COLO668 (cell line): Measurements from ENCODE around the gene RHOA.
"Not testable (repeated sequence)": the region's sequence is repeated elsewhere in the genome, so short reads cannot be mapped to it uniquely, and the experiment has no call there.

Experiments used
- DNase-seq: peaks from one replicate; lab custom pipeline; 2025; ENCODE audit not compliant: unreplicated experiment; lab: John Stamatoyannopoulos, UW

RHOA gene

DNA sequence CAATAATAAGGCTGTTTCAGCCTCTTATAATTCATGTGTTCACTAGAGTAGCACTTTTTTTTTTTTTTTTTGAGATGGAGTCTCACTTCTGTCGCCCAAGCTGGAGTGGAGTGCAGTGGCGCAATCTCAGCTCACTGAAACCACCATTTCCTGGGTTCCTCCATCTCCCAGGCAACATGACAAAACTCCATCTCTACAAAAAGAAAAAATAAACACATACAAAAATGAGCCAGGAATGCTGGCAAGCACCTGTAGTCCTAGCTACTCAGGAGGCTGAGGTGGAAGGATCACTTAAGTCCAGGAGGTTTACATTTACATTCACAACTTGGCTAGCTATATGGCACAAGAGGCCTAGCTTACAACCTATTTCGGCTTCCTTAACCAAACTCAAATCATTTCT, 78.7 kb downstream of the RHOA start:
- DNase-seq, result no peak

- no peak for DNase-seq
These were observed 82.6 kb downstream of the RHOA start for GRCh38 chr3:49329186-49329585.

DNA sequence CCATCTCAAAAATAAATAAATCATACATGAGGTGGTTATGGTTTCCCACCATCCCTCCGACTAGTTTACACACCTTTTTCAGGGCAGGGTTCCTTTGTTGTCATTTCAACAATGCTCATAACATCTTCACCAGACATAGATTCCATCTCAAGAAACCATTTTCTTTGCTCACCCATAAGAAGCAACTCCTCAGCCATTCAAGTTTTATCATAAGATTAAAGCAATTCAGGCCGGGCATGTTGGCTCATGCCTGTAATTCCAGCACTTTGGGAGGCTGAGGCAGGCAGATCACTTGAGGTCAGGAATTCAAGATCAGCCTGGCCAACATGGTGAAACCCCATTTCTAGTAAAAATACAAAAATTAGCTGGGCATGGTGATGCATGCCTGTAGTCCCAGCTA, 83.4 kb downstream of the RHOA start:
- DNase-seq, result not testable (repeated sequence)

DNA sequence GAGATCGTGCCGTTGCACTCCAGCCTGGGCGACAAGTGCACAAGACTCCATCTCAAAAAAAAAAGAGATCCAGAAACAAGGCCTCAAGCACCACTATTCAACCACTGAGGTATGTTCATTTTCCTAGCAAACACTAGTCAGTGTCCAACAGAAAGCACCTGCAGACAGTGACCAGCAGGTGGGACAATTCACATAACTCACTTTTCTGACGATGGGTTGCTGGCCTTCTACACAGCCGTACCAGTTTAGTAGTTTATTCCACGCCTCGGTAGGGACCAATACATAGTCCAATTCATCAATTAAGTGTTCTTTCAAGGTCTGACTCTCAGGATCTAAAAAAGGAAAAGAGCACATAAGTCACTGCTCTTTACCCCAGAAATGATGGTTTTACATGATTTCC, 84.3 kb downstream of the RHOA start:
- no peak for DNase-seq

- no peak for DNase-seq
These were observed 87.0 kb downstream of the RHOA start for GRCh38 chr3:49324768-49325167.

- DNase-seq, result no peak
These were observed 94.9 kb downstream of the RHOA start for GRCh38 chr3:49316696-49317457.

DNA sequence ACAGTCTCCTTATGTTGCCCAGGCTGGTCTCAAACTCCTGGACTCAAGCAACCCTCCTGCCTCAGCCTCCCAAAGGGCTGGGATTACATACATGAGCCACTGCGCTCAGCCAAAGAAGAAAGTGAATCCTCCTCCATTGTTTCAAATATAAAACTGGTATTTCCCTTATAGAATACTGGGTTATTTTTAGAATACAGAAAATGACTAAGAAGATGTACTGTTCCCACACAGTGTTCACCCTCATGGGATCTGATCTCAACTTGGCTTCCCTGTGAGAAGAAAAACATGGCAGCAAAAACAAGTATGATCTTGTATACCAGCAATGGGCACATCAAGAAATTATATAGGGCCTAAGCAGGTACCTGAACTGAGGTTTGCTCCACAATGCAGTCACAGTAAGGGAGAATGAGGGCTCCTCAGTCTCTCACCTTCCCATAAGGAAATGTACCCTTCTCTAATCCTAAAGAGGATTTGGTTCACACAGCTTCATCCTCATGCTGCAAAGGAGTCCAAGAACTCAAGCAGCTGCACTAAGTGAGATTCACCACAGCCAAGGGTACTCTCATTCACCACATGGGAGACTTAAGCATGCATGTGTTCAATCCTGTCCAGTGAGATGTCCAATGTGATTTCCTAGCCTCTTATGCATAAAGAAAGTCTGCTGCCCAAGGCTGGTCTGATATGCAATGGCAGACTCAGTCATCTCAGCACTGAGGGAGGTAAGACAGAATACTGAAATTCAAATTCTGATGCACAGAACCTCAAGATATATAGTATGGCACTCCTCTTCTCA, 97.7 kb downstream of the RHOA start:
- no peak for DNase-seq

DNA sequence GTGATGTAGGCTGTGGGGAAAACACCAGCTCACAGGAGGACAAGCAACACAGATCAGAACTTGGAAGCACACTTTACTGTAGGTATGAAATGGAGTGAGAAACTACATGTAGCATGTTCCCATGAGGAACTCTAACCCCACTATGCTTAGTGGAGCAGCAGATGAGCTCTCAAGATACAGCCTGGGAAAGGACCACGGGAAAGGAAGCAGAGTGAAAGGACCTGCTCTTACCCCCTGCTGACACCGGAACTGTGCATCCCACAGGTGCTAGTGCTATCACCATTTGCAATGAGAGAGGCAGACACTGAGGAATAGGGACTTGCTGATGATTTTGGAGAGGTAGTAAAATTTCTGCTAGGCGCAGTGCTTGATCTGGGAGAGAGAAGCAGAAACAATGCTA, 100.5 kb downstream of the RHOA start:
- DNase-seq, result no peak

DNA sequence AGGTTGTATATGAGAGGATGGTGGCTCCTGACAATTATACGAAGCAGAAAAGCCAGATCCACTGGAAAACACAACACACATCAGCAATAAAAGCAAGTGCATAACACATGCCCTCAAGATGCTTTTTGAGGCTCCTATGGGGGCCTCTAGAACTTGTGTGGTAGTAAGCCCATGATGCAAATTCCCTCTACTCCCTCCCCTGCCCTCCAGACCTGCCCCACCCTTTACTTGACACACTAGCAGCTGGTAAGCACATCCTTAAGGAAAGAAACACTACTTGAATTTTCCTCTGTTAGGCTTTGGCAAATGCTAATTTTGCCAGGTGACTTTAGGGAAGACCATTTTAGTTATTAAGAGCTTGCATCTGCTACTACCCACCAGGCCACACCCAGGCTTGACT, 101.1 kb downstream of the RHOA start:
- no peak for DNase-seq
